COR-L47 (cell line): ENCODE data around the gene OMG.
"Not testable (repeated sequence)": the region's sequence is repeated elsewhere in the genome, so short reads cannot be mapped to it uniquely, and the experiment has no call there.

Experiments used
- DNase-seq: peaks from one replicate; lab custom pipeline; 2025; lab: John Stamatoyannopoulos, UW

OMG gene

GRCh38 chr17:31297090-31297489, at the start of gene OMG:
Gene OMG, minus strand, starts transcription at chr17:31297239. Its CDS starts 908 bp downstream, at chr17:31296331.
- DNase-seq = no peak

- DNase-seq = not testable (repeated sequence)
Observed at GRCh38 chr17:31345191-31345747, 48.2 kb upstream of the OMG start.

- DNase-seq = no peak
Observed at GRCh38 chr17:31339906-31340661, 43.0 kb upstream of the OMG start.

GRCh38 chr17:31329221-31329620, 32.2 kb upstream of the OMG start:
- DNase-seq = no peak

- DNase-seq = no peak
Observed at GRCh38 chr17:31328160-31328535, 31.1 kb upstream of the OMG start.

- DNase-seq = no peak
Observed at GRCh38 chr17:31327534-31328159, 30.6 kb upstream of the OMG start.

- no peak for DNase-seq
Observed at GRCh38 chr17:31323551-31323950, 26.5 kb upstream of the OMG start.

GRCh38 chr17:31321966-31322365, 24.9 kb upstream of the OMG start:
- DNase-seq = no peak

- DNase-seq = no peak
Observed at GRCh38 chr17:31321481-31321880, 24.4 kb upstream of the OMG start, which contains the start of gene EVI2A. Gene EVI2A, minus strand, starts transcription at chr17:31321622. Its CDS starts 2,609 bp downstream, at chr17:31319013.

GRCh38 chr17:31320791-31321190, 23.8 kb upstream of the OMG start:
- DNase-seq = no peak

GRCh38 chr17:31320241-31320640, 23.2 kb upstream of the OMG start:
- DNase-seq = no peak

GRCh38 chr17:31318851-31319661, 22.0 kb upstream of the OMG start:
- DNase-seq = no peak

- DNase-seq = no peak
Observed at GRCh38 chr17:31318298-31318801, 21.3 kb upstream of the OMG start.

- no peak for DNase-seq
Observed at GRCh38 chr17:31314782-31315100, 17.7 kb upstream of the OMG start.

- DNase-seq = no peak
Observed at GRCh38 chr17:31313982-31314781, 17.1 kb upstream of the OMG start, which contains the start of gene EVI2B. Gene EVI2B, minus strand, starts transcription at chr17:31314054. Its CDS starts 8,445 bp downstream, at chr17:31305609.

- not testable (repeated sequence) for DNase-seq
Observed at GRCh38 chr17:31312223-31312622, 15.2 kb upstream of the OMG start.

GRCh38 chr17:31311526-31311925, 14.5 kb upstream of the OMG start:
- DNase-seq = no peak

GRCh38 chr17:31310886-31311285, 13.8 kb upstream of the OMG start:
- DNase-seq = no peak

GRCh38 chr17:31310260-31310659, 13.2 kb upstream of the OMG start:
- DNase-seq = no peak

- DNase-seq = no peak
Observed at GRCh38 chr17:31309556-31309955, 12.5 kb upstream of the OMG start.
